Subcutaneous abdominal adipose tissue (tissue), 5 donors: ENCODE data around the gene TBC1D19.
A peak's percentile ranks its signal among the peaks of the same experiment; 100 is the strongest.
"Not testable (repeated sequence)": the region's sequence is repeated elsewhere in the genome, so short reads cannot be mapped to it uniquely, and the experiment has no call there.

Experiments
- H3K27ac ChIP-seq: one replicate; pipeline ENCODE4 v1.7.0; 2013; ENCODE audit warnings: low read depth, mild to moderate bottlenecking, inconsistent platforms, low read length, moderate library complexity
- H3K27me3 ChIP-seq, 5 donors: one replicate each; pipeline ENCODE4 v1.7.0; 2013; ENCODE audit warnings: low read length in 5 of 5, inconsistent platforms in 1 of 5; ENCODE audit not compliant: control insufficient read depth in 5 of 5, insufficient read depth in 4 of 5
- H3K36me3 ChIP-seq, 5 donors: one replicate each; pipeline ENCODE4 v1.7.0; 2013; ENCODE audit warnings: low read length in 5 of 5; ENCODE audit not compliant: control insufficient read depth in 5 of 5, insufficient read depth in 5 of 5
- H3K4me1 ChIP-seq, 5 donors: one replicate each; pipeline ENCODE4 v1.7.0; 2013; ENCODE audit warnings: low read length in 5 of 5, mild to moderate bottlenecking in 3 of 5, moderate library complexity in 1 of 5; ENCODE audit not compliant: control insufficient read depth in 5 of 5, insufficient read depth in 5 of 5
- H3K4me3 ChIP-seq, 5 donors: one replicate each; pipeline ENCODE4 v1.7.0; 2013; ENCODE audit warnings: low read length in 5 of 5, low read depth in 1 of 5
- H3K9ac ChIP-seq, 5 donors: one replicate each; pipeline ENCODE4 v1.7.0; 2013; ENCODE audit warnings: low read length in 5 of 5, mild to moderate bottlenecking in 4 of 5, moderate library complexity in 3 of 5
- H3K9me3 ChIP-seq, 5 donors: one replicate each; pipeline ENCODE4 v1.7.0; 2013; ENCODE audit warnings: low read length in 5 of 5; ENCODE audit not compliant: control insufficient read depth in 5 of 5
- donor health status: healthy.
- donor health status: healthy.
- donor health status: healthy.
- donor health status: healthy.
- donor health status: healthy.

Gene TBC1D19, protein sequence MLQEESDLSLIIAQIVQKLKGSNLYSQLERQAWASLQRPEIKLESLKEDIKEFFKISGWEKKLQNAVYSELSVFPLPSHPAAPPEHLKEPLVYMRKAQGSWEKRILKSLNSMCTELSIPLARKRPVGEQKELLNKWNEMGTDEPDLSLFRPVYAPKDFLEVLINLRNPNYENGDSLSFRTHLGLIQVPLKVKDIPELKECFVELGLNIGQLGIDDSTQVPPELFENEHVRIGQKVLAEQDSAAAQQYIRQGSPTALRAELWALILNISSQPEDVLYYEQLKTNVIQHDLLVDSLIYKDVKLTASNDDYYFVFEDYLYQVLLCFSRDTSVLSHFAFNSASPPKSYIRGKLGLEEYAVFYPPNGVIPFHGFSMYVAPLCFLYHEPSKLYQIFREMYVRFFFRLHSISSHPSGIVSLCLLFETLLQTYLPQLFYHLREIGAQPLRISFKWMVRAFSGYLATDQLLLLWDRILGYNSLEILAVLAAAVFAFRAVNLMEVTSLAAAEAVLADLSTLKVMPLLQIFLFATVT

DNA sequence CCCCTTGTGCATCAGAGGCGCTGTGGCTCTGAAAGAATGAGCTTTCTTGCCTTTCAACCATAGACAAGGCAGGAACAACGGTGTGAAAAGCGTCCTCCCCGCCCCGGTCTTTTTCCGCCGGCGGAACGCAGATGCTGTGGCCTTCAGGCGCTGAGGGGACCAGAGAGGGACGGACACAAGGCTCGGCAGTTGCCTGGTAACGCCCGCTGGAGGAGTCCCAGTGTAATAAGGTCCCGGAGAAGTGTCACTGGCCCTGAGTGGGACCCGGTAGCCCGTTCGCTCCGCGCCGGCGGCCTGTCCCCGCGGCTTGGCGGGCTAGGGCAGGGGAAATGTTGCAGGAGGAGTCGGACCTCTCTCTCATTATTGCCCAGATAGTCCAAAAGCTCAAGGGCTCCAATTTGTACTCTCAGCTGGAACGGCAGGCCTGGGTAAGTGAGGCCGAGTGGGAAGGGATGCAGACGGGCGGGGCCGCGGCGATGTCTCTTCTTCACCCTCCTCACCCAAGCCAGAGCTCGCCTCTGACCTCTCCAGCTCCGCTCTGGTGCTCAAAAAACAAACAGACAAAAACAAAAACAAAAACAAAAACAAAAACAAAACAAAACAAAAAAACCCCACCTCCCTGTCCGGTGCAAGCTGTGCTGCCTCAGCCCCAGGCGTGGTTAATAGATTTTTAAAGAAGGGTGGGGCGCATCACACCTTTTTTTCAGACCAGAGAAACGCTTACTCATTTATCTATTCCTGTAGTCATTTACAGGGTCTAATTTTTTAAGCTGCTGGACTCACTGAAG, at the start of gene TBC1D19:
Gene TBC1D19, plus strand, starts transcription at position 220 of the 788 bp plus-strand sequence. Its CDS starts 110 bp downstream, at position 330.
- H3K27me3 ChIP-seq = no peaks in the 10 kb centered on the region
- H3K4me1 ChIP-seq = peaks cover 0 to 19% (median 15%) of the 10 kb centered on the region in 5 donors
- H3K4me3 ChIP-seq = peak within 1 kb of the TSS; percentile 78 to 97 (median 94)
- H3K9ac ChIP-seq = peak within 1 kb of the TSS; percentile 35 to 89 (median 80)
- no peaks in the 10 kb centered on the region for H3K9me3 ChIP-seq
- H3K27ac ChIP-seq = peak within 1 kb of the TSS; percentile 66
- no peaks in the 10 kb centered on the region for H3K36me3 ChIP-seq

DNA sequence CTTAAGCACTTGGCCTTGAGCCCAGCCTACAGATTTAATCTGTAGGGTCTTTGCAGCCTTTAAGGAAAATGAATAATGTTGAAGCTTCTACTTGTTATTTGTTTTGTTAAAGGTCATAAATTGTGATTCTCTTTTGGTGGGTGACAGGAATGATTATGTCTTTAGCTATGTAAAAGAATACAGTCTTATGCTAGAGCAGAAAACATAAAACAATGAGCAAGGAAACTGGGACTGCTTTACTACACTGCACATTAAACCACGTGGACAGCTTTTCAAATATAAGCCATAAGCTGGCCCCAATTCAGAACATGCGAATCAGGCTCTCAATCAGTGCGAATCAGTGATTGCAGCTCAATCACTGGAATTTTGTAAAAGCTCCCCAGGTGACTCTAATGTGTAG, 40.9 kb upstream of the TBC1D19 start:
- no peak overlapping the region for H3K9ac ChIP-seq
- no peaks in the 10 kb centered on the region for H3K36me3 ChIP-seq
- no peak overlapping the region for H3K27ac ChIP-seq
- H3K4me1 ChIP-seq = no peaks in the 10 kb centered on the region
- peaks cover 0 to 21% (median 14%) of the 10 kb centered on the region in 5 donors for H3K9me3 ChIP-seq
- H3K27me3 ChIP-seq = no peaks in the 10 kb centered on the region
- H3K4me3 ChIP-seq = no peak overlapping the region

DNA sequence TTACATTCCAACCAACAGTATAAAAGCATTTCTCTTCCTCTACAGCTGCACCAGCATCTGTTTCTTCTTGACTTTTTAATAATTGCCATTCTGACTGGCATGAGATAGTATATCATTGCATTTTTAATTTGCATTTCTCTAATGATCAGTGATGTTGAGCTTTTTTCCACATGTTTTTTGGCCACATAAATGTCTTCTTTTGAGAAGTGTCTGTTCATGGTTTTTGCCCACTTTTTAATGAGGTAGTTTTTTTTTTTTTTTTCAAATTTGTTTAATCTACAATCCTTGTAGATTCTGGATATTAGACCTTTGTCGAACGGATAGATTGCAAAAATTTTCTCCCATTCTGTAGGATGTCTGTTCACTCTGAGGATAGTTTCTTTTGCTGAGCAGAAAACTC, 39.5 kb upstream of the TBC1D19 start:
- Histone ChIP-seq H3K9me3 (peaks cover 0 to 21% (median 14%) of the 10 kb centered on the region in 5 donors), H3K4me3 (no peak overlapping the region), H3K9ac (no peak overlapping the region), H3K27me3 (no peaks in the 10 kb centered on the region), H3K27ac (no peak overlapping the region), H3K4me1 (no peaks in the 10 kb centered on the region), H3K36me3 (no peaks in the 10 kb centered on the region)

DNA sequence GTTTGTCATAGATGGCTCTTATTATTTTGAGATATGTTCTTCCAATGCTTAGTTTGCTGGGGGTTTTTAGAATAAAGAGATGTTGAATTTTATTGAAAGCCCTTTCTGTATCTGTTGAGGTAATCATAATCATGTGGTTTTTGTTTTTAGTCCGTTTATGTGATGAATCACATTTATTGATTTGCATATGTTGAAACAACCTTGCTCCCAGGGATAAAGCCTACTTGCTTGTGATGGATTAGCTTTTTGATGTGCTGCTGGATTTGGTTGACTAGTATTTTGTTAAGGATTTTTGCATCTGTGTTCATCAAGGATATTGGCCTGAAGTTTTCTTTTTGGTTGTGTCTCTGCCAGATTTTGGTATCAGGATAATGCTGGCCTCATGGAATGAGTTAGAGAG, 35.5 kb upstream of the TBC1D19 start:
- H3K9me3 ChIP-seq = peaks cover 0 to 21% (median 14%) of the 10 kb centered on the region in 5 donors
- H3K36me3 ChIP-seq, H3K4me1 ChIP-seq, H3K27ac ChIP-seq, H3K4me3 ChIP-seq, H3K9ac ChIP-seq, H3K27me3 ChIP-seq: not testable (repeated sequence)

DNA sequence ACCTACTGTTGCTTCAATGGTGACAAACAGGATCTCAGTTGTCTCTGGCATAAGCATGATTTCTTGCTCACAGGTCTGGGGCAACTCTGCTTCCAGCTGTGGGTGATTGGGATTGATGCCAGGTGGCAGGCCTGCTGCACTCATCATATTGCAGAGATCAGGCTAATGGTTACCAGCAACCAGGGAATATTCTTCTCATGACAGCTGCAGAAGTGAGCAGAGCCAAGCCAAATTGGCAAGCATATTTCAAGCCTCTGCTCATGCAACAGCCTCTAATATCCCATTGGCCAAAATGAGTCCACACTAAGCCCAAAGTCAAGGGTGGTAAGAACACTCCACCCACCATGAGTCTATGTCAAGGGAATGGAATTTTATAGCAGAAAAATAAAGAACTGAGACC, 26.7 kb upstream of the TBC1D19 start:
- Histone ChIP-seq H3K4me3 (no peak overlapping the region), H3K9me3 (peaks cover 0 to 8% (median 0%) of the 10 kb centered on the region in 5 donors), H3K36me3 (no peaks in the 10 kb centered on the region), H3K27ac (no peak overlapping the region), H3K4me1 (no peaks in the 10 kb centered on the region), H3K9ac (no peak overlapping the region), H3K27me3 (peaks cover 0 to 3% (median 0%) of the 10 kb centered on the region in 5 donors)

DNA sequence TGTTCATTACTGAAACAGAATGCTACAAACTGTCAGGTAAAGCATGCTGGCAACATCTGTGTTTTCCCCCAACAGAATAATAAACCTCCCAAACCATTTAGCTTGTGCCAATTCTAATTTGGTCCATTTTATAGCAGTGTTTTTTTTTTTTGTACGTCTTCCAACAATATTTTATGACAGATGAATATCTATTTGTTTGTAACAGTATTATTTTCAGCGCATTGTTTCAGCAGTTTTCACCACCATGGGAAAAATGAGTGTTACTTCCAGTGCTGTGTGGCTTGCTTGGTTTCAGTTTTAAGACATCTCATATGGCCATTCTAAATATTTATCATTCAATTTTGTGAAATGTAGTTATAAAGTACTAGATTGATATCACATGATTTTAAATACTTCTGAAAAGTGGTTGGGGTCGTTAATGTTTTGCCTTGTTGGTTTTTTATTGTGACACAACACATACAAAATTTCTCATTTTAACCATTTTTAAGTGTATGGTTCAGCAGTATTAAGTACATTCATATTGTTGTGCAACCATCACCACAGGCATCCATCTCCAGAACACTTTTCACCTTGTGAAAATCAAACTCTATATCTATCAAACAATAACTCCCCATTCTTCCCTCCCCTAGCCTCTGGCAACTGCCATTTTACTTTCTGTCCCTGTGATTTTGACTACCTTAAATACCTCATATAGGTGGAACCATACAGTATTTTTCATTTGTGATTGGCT, 25.6 kb upstream of the TBC1D19 start:
- H3K4me3 ChIP-seq = no peak overlapping the region
- H3K9me3 ChIP-seq = peaks cover 0 to 8% (median 0%) of the 10 kb centered on the region in 5 donors
- H3K27me3 ChIP-seq = peaks cover 0 to 3% (median 0%) of the 10 kb centered on the region in 5 donors
- no peak overlapping the region for H3K27ac ChIP-seq
- H3K36me3 ChIP-seq = no peaks in the 10 kb centered on the region
- no peaks in the 10 kb centered on the region for H3K4me1 ChIP-seq
- no peak overlapping the region for H3K9ac ChIP-seq

DNA sequence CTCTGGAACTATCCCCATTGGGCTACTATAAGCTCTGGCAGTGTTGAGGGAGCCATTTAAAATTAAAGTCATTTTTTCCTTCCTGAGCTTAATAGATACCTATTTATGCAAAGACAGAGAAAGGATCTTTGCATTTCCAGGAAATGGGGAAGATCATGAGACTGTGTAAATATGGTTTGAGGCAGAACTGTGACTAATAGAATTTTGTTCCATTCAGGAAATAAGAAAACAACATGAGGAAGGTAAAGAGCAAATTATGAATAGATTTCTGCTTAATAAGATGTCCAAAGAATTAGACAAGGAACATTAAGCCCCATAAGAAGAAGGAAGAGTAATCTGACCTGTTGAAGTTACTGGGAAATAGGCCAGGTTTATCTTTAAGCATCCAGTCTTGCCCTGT, 17.8 kb upstream of the TBC1D19 start:
- Histone ChIP-seq H3K27me3 (peaks cover 0 to 4% (median 0%) of the 10 kb centered on the region in 5 donors), H3K9ac (no peak overlapping the region), H3K4me1 (no peaks in the 10 kb centered on the region), H3K27ac (no peak overlapping the region), H3K4me3 (no peak overlapping the region), H3K36me3 (no peaks in the 10 kb centered on the region), H3K9me3 (no peaks in the 10 kb centered on the region)

DNA sequence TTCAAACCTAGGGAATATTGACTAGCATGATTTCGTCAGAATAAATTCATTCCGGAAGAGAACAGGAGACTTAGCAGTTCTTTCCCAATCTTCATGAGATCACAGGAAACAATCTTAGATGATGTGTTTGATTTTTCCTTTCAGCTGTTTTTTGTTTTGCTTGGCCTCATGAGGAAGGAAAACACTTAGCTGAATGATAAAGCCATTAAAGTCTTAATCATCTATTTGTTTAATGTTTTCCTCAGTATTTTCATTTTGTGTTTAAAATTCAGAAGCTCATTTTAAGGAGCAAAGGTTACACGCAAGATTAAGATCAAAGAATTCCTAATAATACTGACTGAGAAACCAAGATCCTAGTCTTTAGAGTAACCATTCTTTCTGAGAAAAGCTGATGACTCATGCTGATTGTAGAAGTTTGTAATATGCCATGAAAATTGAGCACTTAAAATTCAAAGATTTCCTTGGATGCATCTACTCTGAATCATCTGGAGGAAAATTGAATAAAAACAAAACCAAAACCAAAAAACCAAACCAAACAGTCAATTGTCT, 15.4 kb upstream of the TBC1D19 start:
- H3K27me3 ChIP-seq = peaks cover 0 to 4% (median 0%) of the 10 kb centered on the region in 5 donors
- H3K4me3 ChIP-seq = no peak overlapping the region
- H3K27ac ChIP-seq = no peak overlapping the region
- no peaks in the 10 kb centered on the region for H3K4me1 ChIP-seq
- no peaks in the 10 kb centered on the region for H3K36me3 ChIP-seq
- H3K9ac ChIP-seq = no peak overlapping the region
- H3K9me3 ChIP-seq = no peaks in the 10 kb centered on the region

DNA sequence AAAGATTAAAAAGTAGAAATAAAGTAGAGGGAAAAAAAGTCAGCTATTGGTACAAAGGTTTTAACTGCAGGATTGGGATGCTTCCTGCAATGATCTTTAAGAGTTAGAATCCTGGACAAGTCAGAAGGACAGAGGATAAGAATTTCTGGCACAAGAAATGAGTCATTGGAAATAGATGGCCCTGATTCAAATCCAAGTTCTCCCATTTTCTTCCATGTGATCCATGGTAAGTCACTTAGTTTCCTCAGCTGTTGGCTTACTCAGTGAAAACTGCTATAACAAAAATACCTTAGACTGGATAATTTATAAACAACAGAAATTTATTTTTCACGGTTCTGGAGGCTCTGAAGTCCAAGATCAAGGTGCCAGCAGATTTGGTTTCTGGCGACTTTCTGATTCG, 13.3 kb upstream of the TBC1D19 start:
- Histone ChIP-seq H3K27ac (no peak overlapping the region), H3K9ac (no peak overlapping the region), H3K27me3 (no peaks in the 10 kb centered on the region), H3K36me3 (no peaks in the 10 kb centered on the region), H3K4me3 (no peak overlapping the region), H3K9me3 (no peaks in the 10 kb centered on the region), H3K4me1 (no peaks in the 10 kb centered on the region)
